RWPE2 (cell line): Measurements from ENCODE around the gene ZNF736.

ENCODE experiments used
- ATAC-seq: fragments of 200-7000 bp; cut with Tn5 transposase; 3 replicates; pipeline ENCODE4 v1.9.1; 2021; ENCODE audit warnings: low read depth
- DNase-seq: peaks from one replicate; pipeline ENCODE4 v3.0.0-alpha.2; 2020; ENCODE audit warnings: low spot score
- H3K27ac ChIP-seq: fragments of 450-650 bp; 2 replicates; pipeline ENCODE4 v1.5.1; 2017; ENCODE audit warnings: mild to moderate bottlenecking; ENCODE audit not compliant: poor library complexity, severe bottlenecking
- H3K27me3 ChIP-seq: fragments of 250-450 bp; sonication (Bioruptor Pico); 2 replicates; pipeline ENCODE4 v1.5.1; 2021; ENCODE audit warnings: mild to moderate bottlenecking, moderate library complexity; ENCODE audit not compliant: insufficient read depth, poor library complexity, severe bottlenecking
- H3K36me3 ChIP-seq: fragments of 250-450 bp; sonication (Bioruptor Pico); 2 replicates; pipeline ENCODE4 v1.5.1; 2020; ENCODE audit warnings: low read depth, mild to moderate bottlenecking, moderate library complexity
- H3K4me1 ChIP-seq: fragments of 250-450 bp; sonication (Bioruptor Pico); 2 replicates; pipeline ENCODE4 v1.5.1; 2021; ENCODE audit warnings: mild to moderate bottlenecking, moderate library complexity; ENCODE audit not compliant: insufficient read depth, poor library complexity, severe bottlenecking
- H3K4me3 ChIP-seq: fragments of 250-450 bp; sonication (Bioruptor Pico); 2 replicates; pipeline ENCODE4 v1.5.1; 2021; ENCODE audit warnings: mild to moderate bottlenecking, moderate library complexity; ENCODE audit not compliant: severe bottlenecking
- H3K9me3 ChIP-seq: fragments of 250-450 bp; sonication (Bioruptor Pico); 2 replicates; pipeline ENCODE4 v1.5.1; 2021; ENCODE audit warnings: mild to moderate bottlenecking, moderate library complexity; ENCODE audit not compliant: severe bottlenecking
- TF ChIP-seq, protein P1 (sequence below): fragments of 450-650 bp; IDR thresholded peaks from one replicate; pipeline ENCODE4 v1.5.1; 2017; ENCODE audit warnings: mild to moderate bottlenecking, moderate library complexity; ENCODE audit not compliant: poor library complexity, severe bottlenecking

The ZNF736 gene

GRCh38 chr7:64371116-64371515 lies 57.4 kb downstream of the ZNF736 start:
- no peaks in the 10 kb centered on the region for H3K4me1 ChIP-seq
- no peak for DNase-seq
- H3K9me3 ChIP-seq, result peaks cover 1% of the 10 kb centered on the region
- no peak overlapping the region for H3K27ac ChIP-seq
- no peaks in the 10 kb centered on the region for H3K27me3 ChIP-seq
- no peak for ATAC-seq
- TF ChIP-seq, protein P1, sequence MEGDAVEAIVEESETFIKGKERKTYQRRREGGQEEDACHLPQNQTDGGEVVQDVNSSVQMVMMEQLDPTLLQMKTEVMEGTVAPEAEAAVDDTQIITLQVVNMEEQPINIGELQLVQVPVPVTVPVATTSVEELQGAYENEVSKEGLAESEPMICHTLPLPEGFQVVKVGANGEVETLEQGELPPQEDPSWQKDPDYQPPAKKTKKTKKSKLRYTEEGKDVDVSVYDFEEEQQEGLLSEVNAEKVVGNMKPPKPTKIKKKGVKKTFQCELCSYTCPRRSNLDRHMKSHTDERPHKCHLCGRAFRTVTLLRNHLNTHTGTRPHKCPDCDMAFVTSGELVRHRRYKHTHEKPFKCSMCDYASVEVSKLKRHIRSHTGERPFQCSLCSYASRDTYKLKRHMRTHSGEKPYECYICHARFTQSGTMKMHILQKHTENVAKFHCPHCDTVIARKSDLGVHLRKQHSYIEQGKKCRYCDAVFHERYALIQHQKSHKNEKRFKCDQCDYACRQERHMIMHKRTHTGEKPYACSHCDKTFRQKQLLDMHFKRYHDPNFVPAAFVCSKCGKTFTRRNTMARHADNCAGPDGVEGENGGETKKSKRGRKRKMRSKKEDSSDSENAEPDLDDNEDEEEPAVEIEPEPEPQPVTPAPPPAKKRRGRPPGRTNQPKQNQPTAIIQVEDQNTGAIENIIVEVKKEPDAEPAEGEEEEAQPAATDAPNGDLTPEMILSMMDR, result no peak
- no peaks in the 10 kb centered on the region for H3K36me3 ChIP-seq
- H3K4me3 ChIP-seq, result no peak overlapping the region

GRCh38 chr7:64373017-64373416 lies 59.3 kb downstream of the ZNF736 start:
- ATAC-seq, result no peak
- H3K27me3 ChIP-seq, result no peaks in the 10 kb centered on the region
- no peak overlapping the region for H3K4me3 ChIP-seq
- DNase-seq, result no peak
- no peaks in the 10 kb centered on the region for H3K4me1 ChIP-seq
- no peaks in the 10 kb centered on the region for H3K36me3 ChIP-seq
- TF ChIP-seq, protein P1, result no peak
- no peaks in the 10 kb centered on the region for H3K9me3 ChIP-seq
- no peak overlapping the region for H3K27ac ChIP-seq

- no peaks in the 10 kb centered on the region for H3K4me1 ChIP-seq
- peaks cover 2% of the 10 kb centered on the region for H3K9me3 ChIP-seq
- H3K27me3 ChIP-seq, result no peaks in the 10 kb centered on the region
- ATAC-seq (no peak), DNase-seq (no peak)
- H3K36me3 ChIP-seq, result no peaks in the 10 kb centered on the region
- no peak overlapping the region for H3K27ac ChIP-seq
- TF ChIP-seq, protein P1, result no peak
- H3K4me3 ChIP-seq, result no peak overlapping the region
Observed at GRCh38 chr7:64400401-64400800, 86.6 kb downstream of the ZNF736 start.
